GM19193 (cell line): ENCODE measurements around the gene FN1.

Experiments
- POLR2A ChIP-seq: IDR thresholded peaks from 4 replicates; pipeline ENCODE4 v1.6.1; 2011; ENCODE audit not compliant: insufficient read depth, insufficient read length; ENCODE audit errors: extremely low read depth

The FN1 gene

GRCh38 chr2:215391531-215391930 lies 44.3 kb downstream of the FN1 start:
- TF ChIP-seq POLR2A, result no peak

- no peak for TF ChIP-seq POLR2A
These were observed 45.3 kb downstream of the FN1 start for GRCh38 chr2:215390550-215390913.

- no peak for TF ChIP-seq POLR2A
These were observed 47.7 kb downstream of the FN1 start for GRCh38 chr2:215388002-215388728.

- no peak for TF ChIP-seq POLR2A
These were observed 49.3 kb downstream of the FN1 start for GRCh38 chr2:215386566-215386965.

GRCh38 chr2:215384710-215385109 lies 51.2 kb downstream of the FN1 start:
- no peak for TF ChIP-seq POLR2A

- no peak for TF ChIP-seq POLR2A
These were observed 52.1 kb downstream of the FN1 start for GRCh38 chr2:215383652-215384279.

GRCh38 chr2:215382480-215382879 lies 53.4 kb downstream of the FN1 start:
- no peak for TF ChIP-seq POLR2A

GRCh38 chr2:215382011-215382410 lies 53.9 kb downstream of the FN1 start:
- no peak for TF ChIP-seq POLR2A

GRCh38 chr2:215380699-215381098 lies 55.2 kb downstream of the FN1 start:
- TF ChIP-seq POLR2A, result no peak

- TF ChIP-seq POLR2A, result no peak
These were observed 55.9 kb downstream of the FN1 start for GRCh38 chr2:215379948-215380347.

GRCh38 chr2:215379039-215379438 lies 56.8 kb downstream of the FN1 start:
- TF ChIP-seq POLR2A, result no peak

GRCh38 chr2:215378045-215378444 lies 57.8 kb downstream of the FN1 start:
- no peak for TF ChIP-seq POLR2A

- TF ChIP-seq POLR2A, result no peak
These were observed 58.6 kb downstream of the FN1 start for GRCh38 chr2:215377283-215377682.

GRCh38 chr2:215376103-215376780 lies 59.6 kb downstream of the FN1 start:
- no peak for TF ChIP-seq POLR2A

- TF ChIP-seq POLR2A, result no peak
These were observed 60.4 kb downstream of the FN1 start for GRCh38 chr2:215375467-215375830.

- no peak for TF ChIP-seq POLR2A
These were observed 61.0 kb downstream of the FN1 start for GRCh38 chr2:215374642-215375466.

GRCh38 chr2:215374002-215374401 lies 61.9 kb downstream of the FN1 start:
- TF ChIP-seq POLR2A, result no peak
